ENCODE data around the gene TAS1R1.

DNA sequence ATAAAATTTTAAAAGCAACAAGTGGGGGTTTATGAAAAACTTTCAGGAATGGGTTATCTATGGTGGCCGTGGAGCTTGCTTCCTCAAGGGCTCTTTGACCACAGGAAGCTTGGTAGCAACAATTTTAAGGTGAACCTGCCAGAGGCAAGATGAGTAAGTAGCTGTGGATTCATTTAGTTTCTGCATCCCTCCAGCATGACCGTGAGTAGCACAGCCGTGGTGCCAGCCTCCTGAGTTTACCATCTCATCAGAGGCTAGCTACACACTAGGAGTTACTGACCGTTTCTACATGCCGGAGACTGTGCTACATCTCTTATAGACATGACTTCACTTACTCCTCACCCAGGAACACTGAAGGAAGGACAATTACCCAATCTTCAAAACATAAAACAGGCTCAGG lies 33.6 kb upstream of the TAS1R1 start:
- TF ChIP-seq POLR2A (IDR thresholded peaks at IDR 0.05) = no peak
- TF ChIP-seq, protein P1, sequence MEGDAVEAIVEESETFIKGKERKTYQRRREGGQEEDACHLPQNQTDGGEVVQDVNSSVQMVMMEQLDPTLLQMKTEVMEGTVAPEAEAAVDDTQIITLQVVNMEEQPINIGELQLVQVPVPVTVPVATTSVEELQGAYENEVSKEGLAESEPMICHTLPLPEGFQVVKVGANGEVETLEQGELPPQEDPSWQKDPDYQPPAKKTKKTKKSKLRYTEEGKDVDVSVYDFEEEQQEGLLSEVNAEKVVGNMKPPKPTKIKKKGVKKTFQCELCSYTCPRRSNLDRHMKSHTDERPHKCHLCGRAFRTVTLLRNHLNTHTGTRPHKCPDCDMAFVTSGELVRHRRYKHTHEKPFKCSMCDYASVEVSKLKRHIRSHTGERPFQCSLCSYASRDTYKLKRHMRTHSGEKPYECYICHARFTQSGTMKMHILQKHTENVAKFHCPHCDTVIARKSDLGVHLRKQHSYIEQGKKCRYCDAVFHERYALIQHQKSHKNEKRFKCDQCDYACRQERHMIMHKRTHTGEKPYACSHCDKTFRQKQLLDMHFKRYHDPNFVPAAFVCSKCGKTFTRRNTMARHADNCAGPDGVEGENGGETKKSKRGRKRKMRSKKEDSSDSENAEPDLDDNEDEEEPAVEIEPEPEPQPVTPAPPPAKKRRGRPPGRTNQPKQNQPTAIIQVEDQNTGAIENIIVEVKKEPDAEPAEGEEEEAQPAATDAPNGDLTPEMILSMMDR (IDR thresholded peaks at IDR 0.05) = no peak
